ENCODE measurements around the gene SMAD6. TPM values are rescaled to one million over a fixed set of nuclear protein-coding genes. Genes with fewer than 3 reads are reported as not detected.

The SMAD6 gene
- total RNA-seq, 1 experiment from 2014 or later = 19.9 TPM

DNA sequence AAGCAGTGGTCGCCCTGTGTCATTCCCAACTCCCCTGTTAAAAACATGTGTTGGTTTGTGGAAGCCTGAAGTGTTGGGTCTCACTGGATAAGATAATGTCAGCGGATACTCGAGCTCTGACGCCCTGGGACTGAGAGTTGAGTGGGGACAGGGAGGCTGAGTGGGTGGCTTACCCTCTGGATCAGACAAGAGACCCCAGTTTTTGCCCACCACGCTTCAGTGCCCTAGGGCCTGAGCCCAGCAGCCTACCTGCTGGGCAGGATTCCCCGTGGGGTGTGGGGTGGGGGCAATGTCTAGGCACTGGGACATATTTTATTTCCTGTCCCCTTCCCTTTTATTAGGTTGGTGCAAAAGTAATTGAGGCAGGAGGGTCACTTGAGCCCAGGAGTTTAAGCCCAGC lies 75.0 kb downstream of the SMAD6 start:
- no peak overlapping the region for H3K4me2 ChIP-seq (ENCODE audit: low read length)
- ATAC-seq (no peak), DNase-seq (no peak)
- no peaks in the 10 kb centered on the region for H4K20me1 ChIP-seq (ENCODE audit: low read length)
- no peaks in the 10 kb centered on the region for H3K9me3 ChIP-seq (ENCODE audit: low read length)
- ChIA-PET POLR2A (ENCODE audit: unreplicated experiment) (no interaction called here), CTCF (no interaction called here)
- TF ChIP-seq CTCF (conservative IDR thresholded peaks at IDR 0.05; ENCODE audit: low read depth, low read length) (no peak), EZH2 (IDR thresholded peaks at IDR 0.05; ENCODE audit: low read length, unreplicated experiment) (no peak), EZH2phosphoT487 (IDR thresholded peaks at IDR 0.05; ENCODE audit: borderline replicate concordance, low read length) (no peak)
- no TSS peak for BruUV-seq (replicated peaks)
- H3K79me2 ChIP-seq (ENCODE audit: low read length) = peaks cover 14% of the 10 kb centered on the region; the same call in 1 of the 2 replicates
- H3K9ac ChIP-seq (ENCODE audit: low read length) = no peak overlapping the region
- no peak overlapping the region for H3K4me3 ChIP-seq (ENCODE audit: low read length)
- H3K27ac ChIP-seq (ENCODE audit: low read length) = no peak overlapping the region
- no peaks in the 10 kb centered on the region for H3F3A ChIP-seq (ENCODE audit: low read length, unreplicated experiment)
- no peaks in the 10 kb centered on the region for H3K27me3 ChIP-seq (ENCODE audit: low read length)
- no peaks in the 10 kb centered on the region for H3K36me3 ChIP-seq (ENCODE audit: low read depth, low read length)
- no peak overlapping the region for H2AFZ ChIP-seq (ENCODE audit: low read length)
- H3K9me2 ChIP-seq (replicated peaks; ENCODE audit: low read length) = no peaks in the 10 kb centered on the region
- H3K4me1 ChIP-seq (ENCODE audit: insufficient read depth, low read length) = peaks cover 31% of the 10 kb centered on the region
- intact Hi-C loops (cut with micrococcal nuclease) = no loop called here

- Histone ChIP-seq H3K9ac (ENCODE audit: low read length) (no peak overlapping the region), H3K4me1 (ENCODE audit: insufficient read depth, low read length) (peaks cover 31% of the 10 kb centered on the region), H3K4me3 (ENCODE audit: low read length) (no peak overlapping the region), H3K27me3 (ENCODE audit: low read length) (no peaks in the 10 kb centered on the region), H3K36me3 (ENCODE audit: low read depth, low read length) (no peaks in the 10 kb centered on the region), H3K9me3 (ENCODE audit: low read length) (no peaks in the 10 kb centered on the region), H3K79me2 (ENCODE audit: low read length) (peaks cover 14% of the 10 kb centered on the region; the same call in 1 of the 2 replicates), H3K4me2 (ENCODE audit: low read length) (no peak overlapping the region), H3F3A (ENCODE audit: low read length, unreplicated experiment) (no peaks in the 10 kb centered on the region), H2AFZ (ENCODE audit: low read length) (no peak overlapping the region), H4K20me1 (ENCODE audit: low read length) (no peaks in the 10 kb centered on the region), H3K27ac (ENCODE audit: low read length) (no peak overlapping the region), H3K9me2 (replicated peaks; ENCODE audit: low read length) (no peaks in the 10 kb centered on the region)
- ATAC-seq (no peak), DNase-seq (no peak)
- no TSS peak for BruUV-seq (replicated peaks)
- TF ChIP-seq EZH2phosphoT487 (IDR thresholded peaks at IDR 0.05; ENCODE audit: borderline replicate concordance, low read length) (no peak), EZH2 (IDR thresholded peaks at IDR 0.05; ENCODE audit: low read length, unreplicated experiment) (no peak), CTCF (conservative IDR thresholded peaks at IDR 0.05; ENCODE audit: low read depth, low read length) (no peak)
- POLR2A ChIA-PET (ENCODE audit: unreplicated experiment) = interaction anchor here (0.5 kb wide), 1 partner anchor 50 kb away, joined by 3 read pairs; no protein-coding TSS in a partner anchor
- intact Hi-C loops (cut with micrococcal nuclease) = no loop called here
- CTCF ChIA-PET = no interaction called here
Measured at GRCh38 chr15:66777596-66778313, 75.7 kb downstream of the SMAD6 start.

GRCh38 chr15:66778314-66778665 lies 76.3 kb downstream of the SMAD6 start:
- TF ChIP-seq EZH2phosphoT487 (IDR thresholded peaks at IDR 0.05; ENCODE audit: borderline replicate concordance, low read length) = no peak
- TF ChIP-seq EZH2 (IDR thresholded peaks at IDR 0.05; ENCODE audit: low read length, unreplicated experiment) = no peak
- no peak for TF ChIP-seq CTCF (conservative IDR thresholded peaks at IDR 0.05; ENCODE audit: low read depth, low read length)
- H3K9me3 ChIP-seq (ENCODE audit: low read length) = no peaks in the 10 kb centered on the region
- DNase-seq (no peak), ATAC-seq (no peak)
- intact Hi-C loops (cut with micrococcal nuclease) = no loop called here
- no peaks in the 10 kb centered on the region for H4K20me1 ChIP-seq (ENCODE audit: low read length)
- ChIA-PET CTCF (no interaction called here), POLR2A (ENCODE audit: unreplicated experiment) (interaction anchor here (0.5 kb wide), 1 partner anchor 50 kb away, joined by 3 read pairs; no protein-coding TSS in a partner anchor)
- H3K4me3 ChIP-seq (ENCODE audit: low read length) = no peak overlapping the region
- peaks cover 31% of the 10 kb centered on the region for H3K4me1 ChIP-seq (ENCODE audit: insufficient read depth, low read length)
- H3K36me3 ChIP-seq (ENCODE audit: low read depth, low read length) = no peaks in the 10 kb centered on the region
- H3K9ac ChIP-seq (ENCODE audit: low read length) = no peak overlapping the region
- peaks cover 14% of the 10 kb centered on the region; the same call in 1 of the 2 replicates for H3K79me2 ChIP-seq (ENCODE audit: low read length)
- H3K27ac ChIP-seq (ENCODE audit: low read length) = no peak overlapping the region
- no peak overlapping the region for H3K4me2 ChIP-seq (ENCODE audit: low read length)
- no peaks in the 10 kb centered on the region for H3K9me2 ChIP-seq (replicated peaks; ENCODE audit: low read length)
- no TSS peak for BruUV-seq (replicated peaks)
- H2AFZ ChIP-seq (ENCODE audit: low read length) = no peak overlapping the region
- no peaks in the 10 kb centered on the region for H3K27me3 ChIP-seq (ENCODE audit: low read length)
- no peaks in the 10 kb centered on the region for H3F3A ChIP-seq (ENCODE audit: low read length, unreplicated experiment)
